HCT116 (cell line): ENCODE measurements around the gene ENPEP. TPM values are rescaled to one million over a fixed set of nuclear protein-coding genes. Genes with fewer than 3 reads are reported as not detected.

Experiments
- ATAC-seq: fragments of 200-7000 bp; cut with Tn5 transposase; 2 replicates; pipeline ENCODE4 v1.9.1; 2020; ENCODE audit warnings: mild to moderate bottlenecking, moderate library complexity
- BruUV-seq: library from RNA; stranded (reverse); fragments of 400-500 nt; replicated peaks from 2 replicates; lab custom pipeline; 2021; lab: Mats Ljungman, UMichigan
- CTCF ChIA-PET: fragments of 300-600 bp; sonication (Branson Sonifier 250); formaldehyde crosslinking; loops from one replicate; lab custom pipeline; 2021; ENCODE audit warnings: antibody characterized with exemption; lab: Charles Lee
- POLR2A ChIA-PET: fragments of 300-600, 350-600 bp; sonication (Branson Sonifier 250); formaldehyde crosslinking; loops from one replicate; lab custom pipeline; 2021; ENCODE audit warnings: antibody characterized with exemption; lab: Charles Lee
- RAD21 ChIA-PET, 2 experiments: fragments of 300-600 bp; sonication (Branson Sonifier 250); formaldehyde crosslinking; loops; one replicate each; lab custom pipeline; 2023; ENCODE audit warnings: low total read pairs in 2 of 2; ENCODE audit not compliant: uncharacterized antibody in 2 of 2, unreplicated experiment in 2 of 2, low non-redundant PET in 1 of 2; lab: Charles Lee
- DNase-seq: peaks from one replicate; pipeline ENCODE4 v3.0.0-alpha.2; 2010; ENCODE audit warnings: low read depth, low spot score
- H2AFZ ChIP-seq: fragments of 200-600 bp; shearing (Covaris generic), sonication (generic); 2 replicates; pipeline ENCODE4 v1.6.1; 2017; ENCODE audit warnings: low read depth, mixed run types, mixed read lengths, antibody characterized with exemption, low read length; ENCODE audit not compliant: poor library complexity, severe bottlenecking
- H3K27ac ChIP-seq: 2 replicates; pipeline ENCODE4 v1.5.1; 2012; ENCODE audit warnings: low read depth, low read length
- H3K27me3 ChIP-seq: fragments of 200-600 bp; sonication (generic); 2 replicates; pipeline ENCODE4 v1.6.1; 2016; ENCODE audit warnings: mixed run types, low read length, mixed read lengths; ENCODE audit not compliant: insufficient read depth
- H3K36me3 ChIP-seq, 2 experiments: fragments of 200-500 bp in 1 of 2; fragments of 200-600 bp in 1 of 2; sonication (Bioruptor generic) in 1 of 2; sonication (generic) in 1 of 2; 2 replicates each; pipeline versions ENCODE4 v1.5.1 to v1.6.1; 2014 to 2016; ENCODE audit warnings: low read length in 2 of 2, inconsistent platforms in 1 of 2, mixed read lengths in 1 of 2, mixed run types in 1 of 2; ENCODE audit not compliant: insufficient read depth in 2 of 2, control insufficient read depth in 1 of 2
- H3K4me1 ChIP-seq, 2 experiments: fragments of 200-600 bp in 1 of 2; sonication (generic) in 1 of 2; 2 replicates each; pipeline versions ENCODE4 v1.5.1 to v1.6.1; 2012 to 2017; ENCODE audit warnings: low read length in 2 of 2, inconsistent platforms in 1 of 2, mild to moderate bottlenecking in 1 of 2, mixed read lengths in 1 of 2, mixed run types in 1 of 2, moderate library complexity in 1 of 2; ENCODE audit not compliant: insufficient read depth in 2 of 2, control insufficient read depth in 1 of 2
- H3K4me2 ChIP-seq: fragments of 200-600 bp; sonication (generic); 2 replicates; pipeline ENCODE4 v1.6.1; 2017; ENCODE audit warnings: mixed run types, low read length, mixed read lengths
- H3K4me3 ChIP-seq, 2 experiments: fragments of 200-600 bp in 1 of 2; sonication (generic) in 1 of 2; replicated peaks in 1 of 2; 2 replicates each; pipeline ENCODE4 v1.5.1; 2011 to 2016; ENCODE audit warnings: low read length in 2 of 2, control low read depth in 1 of 2, low read depth in 1 of 2, mild to moderate bottlenecking in 1 of 2, mixed read lengths in 1 of 2, mixed run types in 1 of 2
- H3K79me2 ChIP-seq: fragments of 200-600 bp; sonication (generic); 2 replicates; pipeline ENCODE4 v1.6.1; 2017; ENCODE audit warnings: mild to moderate bottlenecking, mixed run types, low read length, moderate library complexity, mixed read lengths; ENCODE audit not compliant: insufficient read depth
- H3K9ac ChIP-seq: fragments of 200-600 bp; sonication (generic); 2 replicates; pipeline ENCODE4 v1.6.1; 2016; ENCODE audit warnings: low read length, mixed read lengths
- H3K9me2 ChIP-seq: fragments of 200-600 bp; sonication (generic), shearing (Covaris generic); 2 replicates; pipeline ENCODE4 v1.6.1; 2017; ENCODE audit warnings: mixed run types, mild to moderate bottlenecking, moderate library complexity; ENCODE audit not compliant: insufficient read depth
- H3K9me3 ChIP-seq, 2 experiments: fragments of 200-500 bp in 1 of 2; fragments of 200-600 bp in 1 of 2; sonication (Bioruptor generic) in 1 of 2; sonication (generic) in 1 of 2; 2 replicates each; pipeline ENCODE4 v1.6.1; 2014 to 2017; ENCODE audit warnings: low read length in 2 of 2, mixed read lengths in 2 of 2, inconsistent platforms in 1 of 2, low read depth in 1 of 2, mild to moderate bottlenecking in 1 of 2, mixed run types in 1 of 2, moderate library complexity in 1 of 2; ENCODE audit not compliant: control insufficient read depth in 1 of 2, insufficient read depth in 1 of 2
- H4K20me1 ChIP-seq: fragments of 200-600 bp; sonication (generic), shearing (Covaris generic); 2 replicates; pipeline ENCODE4 v1.6.1; 2017; ENCODE audit warnings: mixed run types, mild to moderate bottlenecking, moderate library complexity; ENCODE audit not compliant: insufficient read depth
- CBX3 ChIP-seq: IDR thresholded peaks from 2 replicates; pipeline ENCODE4 v1.6.1; 2012; ENCODE audit warnings: low read depth
- CEBPB ChIP-seq: IDR thresholded peaks from 2 replicates; pipeline ENCODE4 v1.6.1; 2012; ENCODE audit warnings: low read depth
- EGR1 ChIP-seq: IDR thresholded peaks from 2 replicates; pipeline ENCODE4 v1.6.1; 2012; ENCODE audit warnings: low read depth
- ELF1 ChIP-seq: IDR thresholded peaks from 2 replicates; pipeline ENCODE4 v1.6.1; 2012; ENCODE audit warnings: low read depth, borderline replicate concordance
- EZH2 ChIP-seq: fragments of 200-600 bp; sonication (generic); IDR thresholded peaks from 2 replicates; pipeline ENCODE4 v1.6.1; 2017; ENCODE audit warnings: antibody characterized with exemption, mixed run types
- FOSL1 ChIP-seq: IDR thresholded peaks from 2 replicates; pipeline ENCODE4 v1.6.1; 2012; ENCODE audit warnings: low read depth
- SIN3A ChIP-seq: IDR thresholded peaks from 2 replicates; pipeline ENCODE4 v1.6.1; 2012; ENCODE audit warnings: low read depth
- SRF ChIP-seq: IDR thresholded peaks from 2 replicates; pipeline ENCODE4 v1.6.1; 2012; ENCODE audit warnings: low read depth
- ZBTB33 ChIP-seq: IDR thresholded peaks from 2 replicates; pipeline ENCODE4 v1.6.1; 2011; ENCODE audit warnings: mild to moderate bottlenecking, low read length, moderate library complexity; ENCODE audit not compliant: insufficient replicate concordance; ENCODE audit errors: extremely low read depth
- intact Hi-C: fragments of 100-400 bp; cut with micrococcal nuclease; formaldehyde crosslinking; loops from 2 replicates; pipeline ENCODE4 v1.10.0; 2022
- total RNA-seq: library from RNA; stranded (reverse); gene quantifications from one replicate; pipeline ENCODE4 v1.2.1, GENCODE V29; 2021; ENCODE audit not compliant: unreplicated experiment
- TF ChIP-seq, protein P1 (sequence below): IDR thresholded peaks from 2 replicates; pipeline ENCODE4 v1.6.1; 2012; ENCODE audit warnings: low read depth
- TF ChIP-seq, protein P2 (sequence below), 3 experiments: fragments of 200-600 bp in 1 of 3; sonication (generic) in 1 of 3; IDR thresholded peaks in 2 of 3; conservative IDR thresholded peaks in 1 of 3; 2 replicates each; pipeline ENCODE4 v1.5.1; 2012 to 2017; ENCODE audit warnings: low read depth in 2 of 3, low read length in 2 of 3, antibody characterized with exemption in 1 of 3, borderline replicate concordance in 1 of 3, control low read depth in 1 of 3, mild to moderate bottlenecking in 1 of 3, mixed read lengths in 1 of 3, mixed run types in 1 of 3, moderate library complexity in 1 of 3; ENCODE audit not compliant: insufficient read depth in 1 of 3

The ENPEP gene
- total RNA-seq, 1 experiment from 2014 or later, result 4.5 TPM

DNA sequence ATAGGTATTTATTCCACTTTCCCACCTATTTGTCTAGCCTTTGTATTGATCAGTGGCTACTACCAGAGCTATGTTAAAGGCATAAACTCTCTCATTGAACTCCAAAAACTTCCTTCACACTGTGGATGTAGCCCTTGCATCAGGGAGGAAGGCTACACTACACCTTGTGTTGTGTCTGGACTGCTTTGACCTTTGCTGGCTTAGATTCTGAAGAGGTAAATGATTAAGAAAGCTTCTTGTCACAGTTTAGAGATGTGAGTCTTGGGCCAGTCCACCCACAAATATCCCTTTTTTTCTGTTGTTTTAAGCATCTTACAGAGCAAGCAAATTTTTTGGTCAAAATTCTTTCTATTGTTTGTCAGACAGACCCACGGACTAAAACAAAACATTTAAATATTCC, 1.9 kb downstream of the ENPEP start (continued):
- no peak for TF ChIP-seq ZBTB33
- no peak for TF ChIP-seq CBX3
- TF ChIP-seq, protein P1, sequence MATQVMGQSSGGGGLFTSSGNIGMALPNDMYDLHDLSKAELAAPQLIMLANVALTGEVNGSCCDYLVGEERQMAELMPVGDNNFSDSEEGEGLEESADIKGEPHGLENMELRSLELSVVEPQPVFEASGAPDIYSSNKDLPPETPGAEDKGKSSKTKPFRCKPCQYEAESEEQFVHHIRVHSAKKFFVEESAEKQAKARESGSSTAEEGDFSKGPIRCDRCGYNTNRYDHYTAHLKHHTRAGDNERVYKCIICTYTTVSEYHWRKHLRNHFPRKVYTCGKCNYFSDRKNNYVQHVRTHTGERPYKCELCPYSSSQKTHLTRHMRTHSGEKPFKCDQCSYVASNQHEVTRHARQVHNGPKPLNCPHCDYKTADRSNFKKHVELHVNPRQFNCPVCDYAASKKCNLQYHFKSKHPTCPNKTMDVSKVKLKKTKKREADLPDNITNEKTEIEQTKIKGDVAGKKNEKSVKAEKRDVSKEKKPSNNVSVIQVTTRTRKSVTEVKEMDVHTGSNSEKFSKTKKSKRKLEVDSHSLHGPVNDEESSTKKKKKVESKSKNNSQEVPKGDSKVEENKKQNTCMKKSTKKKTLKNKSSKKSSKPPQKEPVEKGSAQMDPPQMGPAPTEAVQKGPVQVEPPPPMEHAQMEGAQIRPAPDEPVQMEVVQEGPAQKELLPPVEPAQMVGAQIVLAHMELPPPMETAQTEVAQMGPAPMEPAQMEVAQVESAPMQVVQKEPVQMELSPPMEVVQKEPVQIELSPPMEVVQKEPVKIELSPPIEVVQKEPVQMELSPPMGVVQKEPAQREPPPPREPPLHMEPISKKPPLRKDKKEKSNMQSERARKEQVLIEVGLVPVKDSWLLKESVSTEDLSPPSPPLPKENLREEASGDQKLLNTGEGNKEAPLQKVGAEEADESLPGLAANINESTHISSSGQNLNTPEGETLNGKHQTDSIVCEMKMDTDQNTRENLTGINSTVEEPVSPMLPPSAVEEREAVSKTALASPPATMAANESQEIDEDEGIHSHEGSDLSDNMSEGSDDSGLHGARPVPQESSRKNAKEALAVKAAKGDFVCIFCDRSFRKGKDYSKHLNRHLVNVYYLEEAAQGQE, result no peak
- no peak for TF ChIP-seq SRF
- TF ChIP-seq ELF1, result no peak
- TF ChIP-seq CEBPB, result no peak
- TF ChIP-seq EZH2, result no peak

GRCh38 chr4:110480031-110480549, 4.1 kb downstream of the ENPEP start:
- Histone ChIP-seq H3K9me3 (no peaks in the 10 kb centered on the region), H3K79me2 (no peaks in the 10 kb centered on the region), H3K9ac (no peak overlapping the region)
- DNase-seq, result no peak
- no peak for TF ChIP-seq EGR1
- TF ChIP-seq FOSL1, result no peak
- TF ChIP-seq, protein P1, result no peak
- TF ChIP-seq SIN3A, result no peak
- TF ChIP-seq, protein P2, sequence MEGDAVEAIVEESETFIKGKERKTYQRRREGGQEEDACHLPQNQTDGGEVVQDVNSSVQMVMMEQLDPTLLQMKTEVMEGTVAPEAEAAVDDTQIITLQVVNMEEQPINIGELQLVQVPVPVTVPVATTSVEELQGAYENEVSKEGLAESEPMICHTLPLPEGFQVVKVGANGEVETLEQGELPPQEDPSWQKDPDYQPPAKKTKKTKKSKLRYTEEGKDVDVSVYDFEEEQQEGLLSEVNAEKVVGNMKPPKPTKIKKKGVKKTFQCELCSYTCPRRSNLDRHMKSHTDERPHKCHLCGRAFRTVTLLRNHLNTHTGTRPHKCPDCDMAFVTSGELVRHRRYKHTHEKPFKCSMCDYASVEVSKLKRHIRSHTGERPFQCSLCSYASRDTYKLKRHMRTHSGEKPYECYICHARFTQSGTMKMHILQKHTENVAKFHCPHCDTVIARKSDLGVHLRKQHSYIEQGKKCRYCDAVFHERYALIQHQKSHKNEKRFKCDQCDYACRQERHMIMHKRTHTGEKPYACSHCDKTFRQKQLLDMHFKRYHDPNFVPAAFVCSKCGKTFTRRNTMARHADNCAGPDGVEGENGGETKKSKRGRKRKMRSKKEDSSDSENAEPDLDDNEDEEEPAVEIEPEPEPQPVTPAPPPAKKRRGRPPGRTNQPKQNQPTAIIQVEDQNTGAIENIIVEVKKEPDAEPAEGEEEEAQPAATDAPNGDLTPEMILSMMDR (IDR thresholded peaks at IDR 0.05 in 2 of 3, conservative IDR thresholded peaks at IDR 0.05 in 1 of 3; ENCODE audit: borderline replicate concordance in 1 of 3, insufficient read depth in 1 of 3, low read depth in 2 of 3, low read length in 2 of 3), result peak in 2 of 3 experiments; percentile 34 to 40; a peak in 1 of 6 replicates
- TF ChIP-seq, all 23 proteins: peak for 1
- RAD21 ChIA-PET, result no interaction called here
- no peaks in the 10 kb centered on the region for H3K27me3 ChIP-seq
- CTCF ChIA-PET, result no interaction called here
- H3K36me3 ChIP-seq, result no peaks in the 10 kb centered on the region
- no peaks in the 10 kb centered on the region for H3K9me2 ChIP-seq
- H3K4me3 ChIP-seq, result no peak overlapping the region
- BruUV-seq, result no TSS peak
- no peak overlapping the region for H3K4me2 ChIP-seq
- POLR2A ChIA-PET, result no interaction called here
- intact Hi-C loops, result no loop called here
- peak; percentile 70; the same call in 1 of the 2 replicates for ATAC-seq
- no peak overlapping the region for H3K27ac ChIP-seq
- H3K4me1 ChIP-seq, result peaks cover 0 to 14% of the 10 kb centered on the region in 2 experiments; a peak in 2 of 4 replicates
- no peaks in the 10 kb centered on the region for H4K20me1 ChIP-seq
- H2AFZ ChIP-seq, result no peak overlapping the region
